Measurements from ENCODE around the gene TAF4B. TPM values are rescaled to one million over a fixed set of nuclear protein-coding genes. Genes with fewer than 3 reads are reported as not detected.
"Not testable (repeated sequence)": the region's sequence is repeated elsewhere in the genome, so short reads cannot be mapped to it uniquely, and the experiment has no call there.

The TAF4B gene
- total and polyA plus RNA-seq, 3 experiments from 2014 or later: 4.3 to 19.5 (median 18.7) TPM

- H3K9me3 ChIP-seq (ENCODE audit: low read length); H3K36me3 ChIP-seq (ENCODE audit: insufficient read depth, low read length); H3K4me1 ChIP-seq (ENCODE audit: insufficient read depth, low read length); H3K4me3 ChIP-seq (ENCODE audit: low read length); H3K27ac ChIP-seq (ENCODE audit: low read depth, low read length); CTCF ChIA-PET; H3K4me3 Mint-ChIP-seq; POLR2A ChIA-PET; DNase-seq; H3K27me3 Mint-ChIP-seq; H3K27me3 ChIP-seq (ENCODE audit: insufficient read depth, low read length, poor library complexity, severe bottlenecking); H3K27ac Mint-ChIP-seq: not testable (repeated sequence)
- Mint-ChIP-seq H3K9me3 (peaks cover 5 to 23% (median 12%) of the 10 kb centered on the region in 5 donors), H3K4me1 (peaks cover 4 to 12% (median 6%) of the 10 kb centered on the region in 3 donors), H3K36me3 (peaks cover 0 to 32% (median 3%) of the 10 kb centered on the region in 3 donors)
Observed at GRCh38 chr18:26245434-26245833, 19.2 kb downstream of the TAF4B start.

- POLR2A ChIA-PET: no interaction called here
Observed at GRCh38 chr18:26252411-26252810, 26.2 kb downstream of the TAF4B start.

GRCh38 chr18:26254808-26255207 is 28.6 kb downstream of the TAF4B start:
- H3K4me1 ChIP-seq (ENCODE audit: insufficient read depth, low read length); CTCF ChIA-PET; H3K27ac ChIP-seq (ENCODE audit: low read depth, low read length); H3K9me3 Mint-ChIP-seq; DNase-seq; H3K4me3 Mint-ChIP-seq; H3K27me3 ChIP-seq (ENCODE audit: insufficient read depth, low read length, poor library complexity, severe bottlenecking); H3K4me3 ChIP-seq (ENCODE audit: low read length); H3K27me3 Mint-ChIP-seq; H3K9me3 ChIP-seq (ENCODE audit: low read length); POLR2A ChIA-PET; H3K36me3 Mint-ChIP-seq; H3K36me3 ChIP-seq (ENCODE audit: insufficient read depth, low read length): not testable (repeated sequence)
- Mint-ChIP-seq H3K27ac (peak overlapping the region in 1 of 8 donors; percentile 34), H3K4me1 (peaks cover 7 to 23% (median 15%) of the 10 kb centered on the region in 3 donors)

More at GRCh38 chr18:26252411-26252810, 26.2 kb downstream of the TAF4B start:
- Histone ChIP-seq H3K4me3 (ENCODE audit: low read length) (no peak overlapping the region), H3K9me3 (ENCODE audit: low read length) (no peaks in the 10 kb centered on the region), H3K36me3 (ENCODE audit: insufficient read depth, low read length) (no peaks in the 10 kb centered on the region), H3K27ac (ENCODE audit: low read depth, low read length) (no peak overlapping the region), H3K27me3 (ENCODE audit: insufficient read depth, low read length, poor library complexity, severe bottlenecking) (no peaks in the 10 kb centered on the region), H3K4me1 (ENCODE audit: insufficient read depth, low read length) (no peaks in the 10 kb centered on the region)
- H3K4me1 Mint-ChIP-seq: peaks cover 7 to 20% (median 15%) of the 10 kb centered on the region in 3 donors
- no peaks in the 10 kb centered on the region for H3K36me3 Mint-ChIP-seq
- no peaks in the 10 kb centered on the region for H3K27me3 Mint-ChIP-seq
- H3K9me3 Mint-ChIP-seq: no peaks in the 10 kb centered on the region
- CTCF ChIA-PET: no interaction called here
- H3K4me3 Mint-ChIP-seq: no peak overlapping the region
- DNase-seq: no peak
- H3K27ac Mint-ChIP-seq: peak overlapping the region in 1 of 8 donors; percentile 32

GRCh38 chr18:26255695-26256622 is 29.7 kb downstream of the TAF4B start:
- peak in 1 of 5 donors; percentile 1 for DNase-seq
- CTCF ChIA-PET: no interaction called here

GRCh38 chr18:26258711-26259110 is 32.5 kb downstream of the TAF4B start:
- Histone ChIP-seq H3K4me3 (ENCODE audit: low read length) (no peak overlapping the region), H3K27me3 (ENCODE audit: insufficient read depth, low read length, poor library complexity, severe bottlenecking) (no peaks in the 10 kb centered on the region), H3K4me1 (ENCODE audit: insufficient read depth, low read length) (no peaks in the 10 kb centered on the region), H3K36me3 (ENCODE audit: insufficient read depth, low read length) (no peaks in the 10 kb centered on the region), H3K9me3 (ENCODE audit: low read length) (no peaks in the 10 kb centered on the region), H3K27ac (ENCODE audit: low read depth, low read length) (no peak overlapping the region)
- Mint-ChIP-seq H3K27ac (peak overlapping the region in 1 of 8 donors; percentile 72), H3K4me1 (peaks cover 9 to 20% (median 19%) of the 10 kb centered on the region in 3 donors), H3K36me3 (peaks cover 0 to 16% (median 2%) of the 10 kb centered on the region in 3 donors), H3K4me3 (no peak overlapping the region), H3K9me3 (peaks cover 0 to 8% (median 2%) of the 10 kb centered on the region in 5 donors), H3K27me3 (no peaks in the 10 kb centered on the region)
- POLR2A ChIA-PET: no interaction called here
- no peak for DNase-seq
- CTCF ChIA-PET: interaction anchor here (0.7 to 1.0 kb wide), 2 partner anchors 263 to 1590 kb away, joined by 3 to 4 read pairs; no protein-coding TSS in a partner anchor

More at GRCh38 chr18:26255695-26256622, 29.7 kb downstream of the TAF4B start:
- no peaks in the 10 kb centered on the region for H3K4me1 ChIP-seq (ENCODE audit: insufficient read depth, low read length)
- Mint-ChIP-seq H3K4me1 (peaks cover 7 to 23% (median 15%) of the 10 kb centered on the region in 3 donors), H3K9me3 (peaks cover 0 to 2% (median 0%) of the 10 kb centered on the region in 5 donors), H3K36me3 (peaks cover 0 to 7% (median 2%) of the 10 kb centered on the region in 3 donors), H3K4me3 (no peak overlapping the region), H3K27ac (peak overlapping the region in 3 of 8 donors; percentile 1 to 68 (median 35)), H3K27me3 (no peaks in the 10 kb centered on the region)
- no peaks in the 10 kb centered on the region for H3K9me3 ChIP-seq (ENCODE audit: low read length)
- no peak overlapping the region for H3K27ac ChIP-seq (ENCODE audit: low read depth, low read length)
- no peaks in the 10 kb centered on the region for H3K27me3 ChIP-seq (ENCODE audit: insufficient read depth, low read length, poor library complexity, severe bottlenecking)
- H3K36me3 ChIP-seq (ENCODE audit: insufficient read depth, low read length): no peaks in the 10 kb centered on the region
- no peak overlapping the region for H3K4me3 ChIP-seq (ENCODE audit: low read length)
- POLR2A ChIA-PET: no interaction called here

- H3K9me3 ChIP-seq (ENCODE audit: low read length); H3K27ac ChIP-seq (ENCODE audit: low read depth, low read length); H3K9me3 Mint-ChIP-seq; H3K4me3 ChIP-seq (ENCODE audit: low read length); H3K27me3 Mint-ChIP-seq; H3K4me1 ChIP-seq (ENCODE audit: insufficient read depth, low read length); H3K27ac Mint-ChIP-seq; H3K27me3 ChIP-seq (ENCODE audit: insufficient read depth, low read length, poor library complexity, severe bottlenecking); POLR2A ChIA-PET; DNase-seq; H3K36me3 ChIP-seq (ENCODE audit: insufficient read depth, low read length); H3K4me3 Mint-ChIP-seq: not testable (repeated sequence)
- CTCF ChIA-PET: interaction anchor here (0.7 kb wide), 1 partner anchor 1591 kb away, joined by 3 read pairs; no protein-coding TSS in a partner anchor
- Mint-ChIP-seq H3K36me3 (peaks cover 0 to 16% (median 2%) of the 10 kb centered on the region in 3 donors), H3K4me1 (peaks cover 9 to 22% (median 22%) of the 10 kb centered on the region in 3 donors)
Observed at GRCh38 chr18:26259416-26259815, 33.2 kb downstream of the TAF4B start.

GRCh38 chr18:26262156-26262555 is 35.9 kb downstream of the TAF4B start:
- peaks cover 2 to 16% (median 6%) of the 10 kb centered on the region in 3 donors for H3K36me3 Mint-ChIP-seq
- H3K27me3 ChIP-seq (ENCODE audit: insufficient read depth, low read length, poor library complexity, severe bottlenecking): no peaks in the 10 kb centered on the region
- POLR2A ChIA-PET: no interaction called here
- CTCF ChIA-PET: interaction anchor here (0.7 kb wide), 1 partner anchor 300 kb away, joined by 4 read pairs; no protein-coding TSS in a partner anchor
- H3K4me3 Mint-ChIP-seq: no peak overlapping the region
- no peaks in the 10 kb centered on the region for H3K36me3 ChIP-seq (ENCODE audit: insufficient read depth, low read length)
- H3K9me3 Mint-ChIP-seq: peaks cover 0 to 8% (median 2%) of the 10 kb centered on the region in 5 donors
- no peak for DNase-seq
- no peaks in the 10 kb centered on the region for H3K4me1 ChIP-seq (ENCODE audit: insufficient read depth, low read length)
- peak overlapping the region in 1 of 8 donors; percentile 29 for H3K27ac Mint-ChIP-seq
- H3K27ac ChIP-seq (ENCODE audit: low read depth, low read length): no peak overlapping the region
- H3K9me3 ChIP-seq (ENCODE audit: low read length): no peaks in the 10 kb centered on the region
- no peaks in the 10 kb centered on the region for H3K27me3 Mint-ChIP-seq
- H3K4me1 Mint-ChIP-seq: peaks cover 4 to 10% (median 9%) of the 10 kb centered on the region in 3 donors
- no peak overlapping the region for H3K4me3 ChIP-seq (ENCODE audit: low read length)

- no peak overlapping the region for H3K27ac Mint-ChIP-seq
- H3K4me3 ChIP-seq (ENCODE audit: low read length): no peak overlapping the region
- H3K36me3 Mint-ChIP-seq: peaks cover 3 to 35% (median 23%) of the 10 kb centered on the region in 3 donors
- CTCF ChIA-PET: no interaction called here
- no peaks in the 10 kb centered on the region for H3K36me3 ChIP-seq (ENCODE audit: insufficient read depth, low read length)
- no peaks in the 10 kb centered on the region for H3K9me3 Mint-ChIP-seq
- POLR2A ChIA-PET: no interaction called here
- H3K4me1 Mint-ChIP-seq: peaks cover 0 to 7% (median 4%) of the 10 kb centered on the region in 3 donors
- no peaks in the 10 kb centered on the region for H3K27me3 Mint-ChIP-seq
- no peak overlapping the region for H3K27ac ChIP-seq (ENCODE audit: low read depth, low read length)
- no peaks in the 10 kb centered on the region for H3K4me1 ChIP-seq (ENCODE audit: insufficient read depth, low read length)
- H3K9me3 ChIP-seq (ENCODE audit: low read length): no peaks in the 10 kb centered on the region
- H3K27me3 ChIP-seq (ENCODE audit: insufficient read depth, low read length, poor library complexity, severe bottlenecking): no peaks in the 10 kb centered on the region
- no peak overlapping the region for H3K4me3 Mint-ChIP-seq
- DNase-seq: no peak
Observed at GRCh38 chr18:26267357-26267930, 41.2 kb downstream of the TAF4B start.

Measured in CD8-positive, alpha-beta memory T cell (primary cell).